Small intestine (tissue), 7 donors: Measurements from ENCODE around the gene CATSPER4. TPM values are rescaled to one million over a fixed set of nuclear protein-coding genes. Genes with fewer than 3 reads are reported as not detected.

Source experiments
- DNase-seq, 2 donors: peaks; one replicate each; pipeline versions ENCODE4 v3.0.0 to v3.0.0-alpha.2; 2013
- FAIRE-seq: peaks from 2 replicates; lab custom pipeline; 2012; peaks lifted over from hg19 to GRCh38; lab: Jason Lieb, UNC
- H3K27ac ChIP-seq, 3 donors: one replicate each; pipeline ENCODE4 v1.5.1; 2013; ENCODE audit warnings: low read length in 2 of 3, mild to moderate bottlenecking in 2 of 3, control low read depth in 1 of 3, inconsistent platforms in 1 of 3, low read depth in 1 of 3, moderate library complexity in 1 of 3
- H3K27me3 ChIP-seq, 3 donors: one replicate each; pipeline ENCODE4 v1.6.1; 2013; ENCODE audit warnings: low read length in 3 of 3, inconsistent platforms in 1 of 3; ENCODE audit not compliant: control insufficient read depth in 3 of 3, insufficient read depth in 3 of 3
- H3K36me3 ChIP-seq, 3 donors: one replicate each; pipeline ENCODE4 v1.6.1; 2013; ENCODE audit warnings: low read length in 3 of 3, inconsistent platforms in 1 of 3, low read depth in 1 of 3, mild to moderate bottlenecking in 1 of 3, moderate library complexity in 1 of 3; ENCODE audit not compliant: control insufficient read depth in 3 of 3, insufficient read depth in 2 of 3
- H3K4me1 ChIP-seq, 3 donors: one replicate each; pipeline ENCODE4 v1.6.1; 2013; ENCODE audit warnings: low read length in 2 of 3, inconsistent platforms in 1 of 3, low read depth in 1 of 3, mild to moderate bottlenecking in 1 of 3, moderate library complexity in 1 of 3; ENCODE audit not compliant: control insufficient read depth in 3 of 3, insufficient read depth in 2 of 3
- H3K4me3 ChIP-seq, 3 donors: one replicate each; pipeline ENCODE4 v1.5.1; 2013; ENCODE audit warnings: low read length in 3 of 3, control low read depth in 1 of 3, inconsistent platforms in 1 of 3, low read depth in 1 of 3, mild to moderate bottlenecking in 1 of 3, moderate library complexity in 1 of 3
- H3K9me3 ChIP-seq, 2 donors: one replicate each; pipeline ENCODE4 v1.6.1; 2013; ENCODE audit warnings: low read depth in 1 of 2, low read length in 1 of 2; ENCODE audit not compliant: control insufficient read depth in 2 of 2, insufficient read depth in 1 of 2
- WGBS, 3 donors: extraction: QIAGEN DNeasy Blood & Tissue Kit; methylation state at CpG; one replicate each; pipeline ENCODE4 v1.1.7; 2013; 5-methylcytosine and 5-hydroxymethylcytosine counted together
- polyA plus RNA-seq, 4 donors: library from polyadenylated mRNA; stranded (reverse) in 3 of 4; unstranded in 1 of 4; fragments of 200-250 nt in 3 of 4; fragments of 120-200 nt in 1 of 4; gene quantifications; one replicate each; pipeline versions ENCODE4 v1.2.1 to v1.2.3, GENCODE V29; 2013
- donor health status: healthy with polysubstance abuse.
- donor health status: control.
- donor health status: control.
- donor health status: Bipolar disorder and iron deficiency.
- donor health status: healthy.

The CATSPER4 gene
- polyA plus RNA-seq, 4 donors = 0.09 TPM; not detected in 3

- DNase-seq = no peak
- Histone ChIP-seq H3K36me3 (peaks cover 0 to 65% (median 12%) of the 10 kb centered on the region in 3 donors), H3K27me3 (no peaks in the 10 kb centered on the region), H3K9me3 (no peaks in the 10 kb centered on the region), H3K27ac (no peak overlapping the region), H3K4me1 (peaks cover 0 to 13% (median 0%) of the 10 kb centered on the region in 3 donors), H3K4me3 (no peak overlapping the region)
- WGBS, 3 donors = 73 to 88% (median 77%) methylated on average over 9 of the region's 9 CpGs
- no peak for FAIRE-seq
These were observed 8.6 kb upstream of the CATSPER4 start for GRCh38 chr1:26181586-26182382.

DNA sequence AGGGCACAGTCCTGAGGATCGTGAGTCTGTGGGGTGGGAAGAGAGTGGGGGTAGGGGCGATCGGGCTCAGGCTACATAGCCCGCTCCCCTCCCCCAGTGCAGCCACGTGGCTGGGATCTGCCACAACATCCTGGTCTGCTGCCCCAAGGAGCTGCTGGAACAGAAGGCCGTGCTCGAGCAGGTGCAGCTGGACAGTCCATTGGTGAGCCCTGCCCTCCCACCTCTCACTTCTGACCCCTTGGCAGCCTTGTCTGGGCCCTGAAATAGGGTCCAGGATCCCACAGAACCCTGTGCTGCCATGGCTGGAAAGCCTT is 8.1 kb upstream of the CATSPER4 start:
- no peaks in the 10 kb centered on the region for H3K27me3 ChIP-seq
- no peak for DNase-seq
- no peak for FAIRE-seq
- H3K9me3 ChIP-seq = no peaks in the 10 kb centered on the region
- no peak overlapping the region for H3K27ac ChIP-seq
- WGBS, 3 donors = 77 to 90% (median 84%) methylated on average over 2 to 7 of the region's 7 CpGs
- H3K36me3 ChIP-seq = peaks cover 0 to 71% (median 14%) of the 10 kb centered on the region in 3 donors
- peaks cover 0 to 9% (median 0%) of the 10 kb centered on the region in 3 donors for H3K4me1 ChIP-seq
- H3K4me3 ChIP-seq = no peak overlapping the region

DNA sequence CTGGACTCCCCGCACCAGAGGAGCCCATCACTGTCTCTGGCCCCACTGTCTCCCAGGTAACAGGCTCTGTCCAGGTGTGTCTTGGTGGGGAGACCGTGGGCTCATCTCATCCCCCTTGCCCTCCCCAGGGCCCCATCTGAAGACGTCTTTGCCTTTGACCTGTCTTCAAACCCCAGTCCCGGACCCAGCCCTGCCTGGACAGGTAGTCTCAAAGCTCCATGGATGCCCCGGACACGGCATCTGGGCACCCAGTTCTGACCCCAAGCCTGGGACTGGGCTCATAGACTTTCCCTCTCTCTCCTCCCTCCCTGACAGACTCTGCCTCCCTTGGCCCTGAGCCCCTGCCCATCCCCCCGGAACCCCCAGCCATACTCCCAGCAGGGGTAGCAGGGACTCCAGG is 6.3 kb upstream of the CATSPER4 start:
- WGBS, 3 donors = 89 to 92% (median 89%) methylated on average over 6 to 7 of the region's 7 CpGs
- peaks cover 2 to 88% (median 16%) of the 10 kb centered on the region in 3 donors for H3K36me3 ChIP-seq
- FAIRE-seq (no peak), DNase-seq (no peak)
- H3K27ac ChIP-seq = no peak overlapping the region
- no peak overlapping the region for H3K4me3 ChIP-seq
- H3K27me3 ChIP-seq = no peaks in the 10 kb centered on the region
- H3K9me3 ChIP-seq = no peaks in the 10 kb centered on the region
- peaks cover 0 to 1% (median 0%) of the 10 kb centered on the region in 3 donors for H3K4me1 ChIP-seq

- no peaks in the 10 kb centered on the region for H3K27me3 ChIP-seq
- no peak for DNase-seq
- no peak overlapping the region for H3K4me3 ChIP-seq
- 95 to 97% (median 97%) methylated on average over 21 of the region's 21 CpGs for WGBS, 3 donors
- no peaks in the 10 kb centered on the region for H3K4me1 ChIP-seq
- FAIRE-seq = no peak
- H3K36me3 ChIP-seq = peaks cover 2 to 93% (median 16%) of the 10 kb centered on the region in 3 donors
- H3K9me3 ChIP-seq = no peaks in the 10 kb centered on the region
- H3K27ac ChIP-seq = no peak overlapping the region
These were observed 5.5 kb upstream of the CATSPER4 start for GRCh38 chr1:26184883-26185282.

DNA sequence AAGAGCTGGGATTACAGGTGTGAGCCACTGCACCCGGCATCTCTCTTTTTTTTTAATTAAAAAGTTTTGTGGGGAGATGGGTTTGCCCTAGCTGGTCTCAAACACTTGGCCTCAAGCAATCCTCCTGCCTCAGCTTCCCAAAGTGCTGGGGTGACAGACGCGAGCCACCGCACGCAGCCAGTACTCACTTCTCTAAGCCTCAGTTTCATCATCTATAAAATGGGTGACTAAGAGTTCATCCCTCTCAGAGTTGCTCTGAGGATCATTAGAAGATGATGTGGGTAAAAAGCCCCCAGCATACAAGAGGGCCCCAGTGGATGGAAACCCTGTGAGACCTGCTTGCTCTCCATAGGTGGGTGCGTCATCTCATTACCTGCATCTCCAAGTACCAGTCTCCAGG is 2.5 kb upstream of the CATSPER4 start:
- Histone ChIP-seq H3K9me3 (no peaks in the 10 kb centered on the region), H3K4me1 (no peaks in the 10 kb centered on the region), H3K27ac (no peak overlapping the region), H3K36me3 (peaks cover 2 to 68% (median 14%) of the 10 kb centered on the region in 3 donors), H3K27me3 (no peaks in the 10 kb centered on the region), H3K4me3 (no peak overlapping the region)
- no peak for DNase-seq
- no peak for FAIRE-seq
- 98% methylated on average over 6 of the region's 6 CpGs for WGBS, 3 donors

DNA sequence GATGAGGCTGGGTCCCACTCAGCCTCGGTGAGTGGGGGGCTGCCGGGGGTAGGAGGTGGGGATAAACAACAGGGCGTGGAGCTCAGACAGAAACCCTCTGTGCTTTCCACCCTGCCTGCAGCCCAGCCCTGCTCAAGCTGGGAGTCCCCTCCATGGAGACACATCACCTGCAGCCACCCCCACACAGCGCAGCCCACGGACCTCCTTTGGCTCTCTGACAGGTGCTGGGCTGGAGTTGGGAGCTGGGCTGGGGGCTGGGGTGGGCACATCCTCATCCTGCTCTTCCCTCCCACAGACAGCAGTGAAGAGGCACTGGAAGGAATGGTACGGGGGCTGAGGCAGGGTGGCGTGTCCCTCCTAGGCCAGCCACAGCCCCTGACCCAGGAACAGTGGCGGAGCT is 1.9 kb upstream of the CATSPER4 start:
- 92 to 94% (median 93%) methylated on average over 8 of the region's 8 CpGs for WGBS, 3 donors
- H3K27ac ChIP-seq = no peak overlapping the region
- no peaks in the 10 kb centered on the region for H3K4me1 ChIP-seq
- no peaks in the 10 kb centered on the region for H3K27me3 ChIP-seq
- FAIRE-seq = no peak
- H3K36me3 ChIP-seq = peaks cover 2 to 62% (median 14%) of the 10 kb centered on the region in 3 donors
- no peak overlapping the region for H3K4me3 ChIP-seq
- H3K9me3 ChIP-seq = no peaks in the 10 kb centered on the region
- DNase-seq = no peak

DNA sequence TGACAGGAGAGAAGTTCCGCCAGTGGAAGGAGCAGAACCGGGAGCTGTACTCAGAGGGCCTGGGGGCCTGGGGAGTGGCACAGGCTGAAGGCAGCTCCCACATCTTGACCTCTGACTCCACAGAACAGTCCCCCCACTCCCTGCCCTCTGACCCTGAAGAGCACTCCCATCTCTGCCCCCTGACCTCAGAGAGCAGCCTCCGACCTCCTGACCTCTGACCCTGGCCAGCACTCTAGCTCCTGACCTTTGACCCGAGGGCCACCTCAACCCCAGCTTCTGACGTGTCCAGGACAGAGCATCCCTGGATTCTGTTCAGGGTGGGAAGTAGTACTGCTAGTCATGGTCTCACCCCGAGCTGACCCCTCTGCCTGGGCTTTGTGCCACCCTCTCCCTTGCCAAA is 1.1 kb upstream of the CATSPER4 start:
- H3K4me1 ChIP-seq = no peaks in the 10 kb centered on the region
- H3K36me3 ChIP-seq = peaks cover 2 to 56% (median 14%) of the 10 kb centered on the region in 3 donors
- no peaks in the 10 kb centered on the region for H3K9me3 ChIP-seq
- FAIRE-seq = no peak
- no peak overlapping the region for H3K4me3 ChIP-seq
- no peak for DNase-seq
- H3K27me3 ChIP-seq = no peaks in the 10 kb centered on the region
- 73 to 78% (median 78%) methylated on average over 6 of the region's 6 CpGs for WGBS, 3 donors
- no peak overlapping the region for H3K27ac ChIP-seq

DNA sequence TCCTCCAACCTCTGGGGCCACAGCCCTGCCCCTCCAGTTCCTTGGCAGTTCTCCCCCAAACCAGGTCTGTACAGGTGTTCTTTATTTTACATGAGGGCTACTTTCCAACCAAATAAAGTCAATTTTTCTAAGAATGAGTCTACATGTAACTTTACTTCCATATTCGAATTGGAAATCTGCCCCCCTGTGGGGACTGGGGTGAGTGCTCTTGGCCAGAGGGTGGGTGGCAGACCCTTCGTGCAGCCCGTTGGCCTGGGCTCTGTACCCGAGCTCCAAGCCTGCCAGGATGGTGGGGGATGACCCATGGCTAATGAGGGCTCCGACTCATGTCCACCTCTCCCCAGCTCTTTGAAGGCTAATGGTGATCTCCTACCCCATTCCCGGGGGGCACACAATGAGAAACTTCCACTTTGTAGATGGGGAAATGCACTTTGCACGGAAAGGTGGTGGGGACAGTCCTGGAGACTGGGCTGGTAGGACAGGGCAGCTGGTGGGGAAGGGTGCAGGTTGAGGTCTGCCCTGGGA is 589 bp upstream of the CATSPER4 start:
- Histone ChIP-seq H3K9me3 (no peaks in the 10 kb centered on the region), H3K4me3 (no peak overlapping the region), H3K36me3 (peaks cover 2 to 52% (median 10%) of the 10 kb centered on the region in 3 donors), H3K27me3 (no peaks in the 10 kb centered on the region), H3K4me1 (no peaks in the 10 kb centered on the region), H3K27ac (no peak overlapping the region)
- FAIRE-seq (no peak), DNase-seq (no peak)
- 79 to 84% (median 83%) methylated on average over 7 of the region's 7 CpGs for WGBS, 3 donors
